HepG2 (cell line): ENCODE data around the gene THOC2. TPM values are rescaled to one million over a fixed set of nuclear protein-coding genes. Genes with fewer than 3 reads are reported as not detected.

Experiments
- ATAD3A ChIP-seq: sonication (generic); formaldehyde crosslinking; IDR thresholded peaks from 2 replicates; pipeline ENCODE4 v1.4.0; 2020; ENCODE audit warnings: missing genetic modification reagents
- CBFB ChIP-seq: sonication (generic); formaldehyde crosslinking; IDR thresholded peaks from 2 replicates; pipeline ENCODE4 v1.4.0; 2020; ENCODE audit warnings: missing genetic modification reagents
- CHCHD3 ChIP-seq: sonication (generic); formaldehyde crosslinking; IDR thresholded peaks from 2 replicates; pipeline ENCODE4 v1.8.0; 2022; ENCODE audit warnings: mild to moderate bottlenecking, missing genetic modification reagents, moderate library complexity
- ETV5 ChIP-seq: IDR thresholded peaks from 2 replicates; pipeline ENCODE4 v1.6.1; 2018; ENCODE audit warnings: missing biosample characterization, missing genetic modification reagents, inconsistent platforms, borderline replicate concordance
- HDAC1 ChIP-seq: sonication (generic); formaldehyde crosslinking; IDR thresholded peaks from 2 replicates; pipeline ENCODE4 v1.5.1; 2020; ENCODE audit warnings: mild to moderate bottlenecking, missing genetic modification reagents
- HMG20B ChIP-seq: conservative IDR thresholded peaks from 2 replicates; pipeline ENCODE4 v1.6.1; 2016; ENCODE audit warnings: missing genetic modification reagents, missing compliant biosample characterization
- NBN ChIP-seq: fragments of 450-650 bp; conservative IDR thresholded peaks from 2 replicates; pipeline ENCODE4 v1.6.1; 2017
- RBM39 ChIP-seq: fragments of 200-400 bp; formaldehyde crosslinking; IDR thresholded peaks from one replicate; pipeline ENCODE4 v1.6.1; 2018; ENCODE audit warnings: antibody characterized with exemption, mild to moderate bottlenecking, low read depth, low read length; ENCODE audit not compliant: poor library complexity, severe bottlenecking
- TARDBP ChIP-seq: sonication (generic); formaldehyde crosslinking; IDR thresholded peaks from 2 replicates; pipeline ENCODE4 v1.8.0; 2022; ENCODE audit warnings: mild to moderate bottlenecking, missing genetic modification reagents
- ZBTB25 ChIP-seq: IDR thresholded peaks from 2 replicates; pipeline ENCODE4 v1.6.1; 2018; ENCODE audit warnings: missing genetic modification reagents
- ZC3H13 ChIP-seq: sonication (generic); formaldehyde crosslinking; IDR thresholded peaks from 2 replicates; pipeline ENCODE4 v1.8.1; 2023; ENCODE audit warnings: mild to moderate bottlenecking, missing genetic modification reagents, moderate library complexity
- ZFP41 ChIP-seq: sonication (generic); formaldehyde crosslinking; IDR thresholded peaks from 2 replicates; pipeline ENCODE4 v1.4.0; 2020; ENCODE audit warnings: mild to moderate bottlenecking, missing genetic modification reagents, borderline replicate concordance
- ZNF230 ChIP-seq: sonication (generic); formaldehyde crosslinking; IDR thresholded peaks from 2 replicates; pipeline ENCODE4 v1.4.0; 2020; ENCODE audit warnings: mild to moderate bottlenecking, missing genetic modification reagents
- ZNF253 ChIP-seq: sonication (generic); formaldehyde crosslinking; IDR thresholded peaks from 2 replicates; pipeline ENCODE4 v1.8.0; 2022; ENCODE audit warnings: mild to moderate bottlenecking, missing genetic modification reagents, borderline replicate concordance
- ZNF281 ChIP-seq: sonication (generic); formaldehyde crosslinking; IDR thresholded peaks from 2 replicates; pipeline ENCODE4 v1.4.0; 2020; ENCODE audit warnings: missing genetic modification reagents, borderline replicate concordance
- ZNF496 ChIP-seq: sonication (generic); formaldehyde crosslinking; IDR thresholded peaks from 2 replicates; pipeline ENCODE4 v1.8.1; 2023; ENCODE audit warnings: mild to moderate bottlenecking, moderate library complexity, missing genetic modification reagents; ENCODE audit not compliant: insufficient replicate concordance
- ZNF574 ChIP-seq: sonication (generic); formaldehyde crosslinking; IDR thresholded peaks from 2 replicates; pipeline ENCODE4 v1.4.0; 2020; ENCODE audit warnings: missing genetic modification reagents
- ZNF674 ChIP-seq: sonication (generic); formaldehyde crosslinking; IDR thresholded peaks from 2 replicates; pipeline ENCODE4 v1.5.0; 2020; ENCODE audit warnings: low read depth, mild to moderate bottlenecking, missing genetic modification reagents
- ZNF770 ChIP-seq: sonication (generic); formaldehyde crosslinking; IDR thresholded peaks from 2 replicates; pipeline ENCODE4 v1.5.0; 2020; ENCODE audit warnings: mild to moderate bottlenecking, missing genetic modification reagents
- ZNF839 ChIP-seq: sonication (generic); formaldehyde crosslinking; IDR thresholded peaks from 2 replicates; pipeline ENCODE4 v1.4.0; 2020; ENCODE audit warnings: missing genetic modification reagents, mild to moderate bottlenecking, borderline replicate concordance
- ZSCAN20 ChIP-seq: sonication (generic); formaldehyde crosslinking; IDR thresholded peaks from 2 replicates; pipeline ENCODE4 v1.4.0; 2020; ENCODE audit warnings: missing genetic modification reagents, mild to moderate bottlenecking, borderline replicate concordance
- polyA plus RNA-seq, 8 experiments: library from polyadenylated mRNA; depleted of rRNA in 3 of 8; stranded (reverse) in 7 of 8; unstranded in 1 of 8; fragments of >200 nt; fragmentation: Illumina TruSeq in 4 of 8; extraction: Trizol in 4 of 8; gene quantifications; 2 replicates each; pipeline versions ENCODE4 v1.2.1 to v1.2.3, GENCODE V29; 2011 to 2016; ENCODE audit warnings: low read depth in 4 of 8, missing spikeins in 1 of 8, mixed read lengths in 1 of 8; ENCODE audit not compliant: insufficient read depth in 1 of 8
- total RNA-seq, 5 experiments: library from RNA; depleted of rRNA; stranded (reverse); fragments of >200 nt; fragmentation: Illumina TruSeq; extraction: Trizol; gene quantifications; 2 replicates each; pipeline ENCODE4 v1.2.3, GENCODE V29; 2016; ENCODE audit warnings: low read depth in 1 of 5

The THOC2 gene
- total and polyA plus RNA-seq, 2 of the 13 experiments (the other 11 are each of a cell fraction or from before 2014, with no cell fraction given): 87.1 to 101 TPM

- TF ChIP-seq ZBTB25 (CRISPR knock-in tag) (no peak), RBM39 (no peak), ZNF496 (no peak), CBFB (CRISPR knock-in tag) (no peak), CHCHD3 (CRISPR knock-in tag) (no peak), ATAD3A (no peak), ZSCAN20 (no peak), ZNF674 (CRISPR knock-in tag) (no peak), ZNF839 (CRISPR knock-in tag) (no peak), ZNF253 (CRISPR knock-in tag) (no peak), ZNF230 (no peak), ETV5 (CRISPR knock-in tag) (peak; percentile 57; the same call in 1 of the 2 replicates), ZNF770 (CRISPR knock-in tag) (no peak), TARDBP (CRISPR knock-in tag) (peak; percentile 22; the same call in 1 of the 2 replicates), ZNF281 (CRISPR knock-in tag) (peak; percentile 64; the same call in 1 of the 2 replicates), ZC3H13 (no peak), ZNF574 (CRISPR knock-in tag) (peak; percentile 79), ZFP41 (CRISPR knock-in tag) (no peak), HMG20B (CRISPR knock-in tag) (no peak), HDAC1 (CRISPR knock-in tag) (peak; percentile 64), NBN (no peak)
Observed at GRCh38 chrX:123732670-123733363, at the start of gene THOC2 (continued).
